IMR-90 (cell line): Measurements from ENCODE around the gene BMP2K. TPM values are rescaled to one million over a fixed set of nuclear protein-coding genes. Genes with fewer than 3 reads are reported as not detected.

Experiments
- ATAC-seq: fragments of 200-7000 bp; cut with Tn5 transposase; 2 replicates; pipeline ENCODE4 v1.9.1; 2020; ENCODE audit warnings: low read depth, mild to moderate bottlenecking, moderate library complexity
- BruUV-seq: library from RNA; stranded (reverse); fragments of 400-500 nt; replicated peaks from 2 replicates; lab custom pipeline; 2021; lab: Mats Ljungman, UMichigan
- CTCF ChIA-PET: fragments of 300-600 bp; formaldehyde crosslinking; extraction: SDS; loops from one replicate; lab custom pipeline; 2021; ENCODE audit warnings: antibody characterized with exemption; lab: Yijun Ruan, JAX
- POLR2A ChIA-PET: fragments of 300-600 bp; sonication (Branson Sonifier 250); formaldehyde crosslinking; loops from one replicate; lab custom pipeline; 2022; ENCODE audit warnings: antibody characterized with exemption; ENCODE audit not compliant: unreplicated experiment; lab: Charles Lee
- DNase-seq: peaks from one replicate; pipeline ENCODE4 v3.0.0; 2013
- H2AFZ ChIP-seq: replicated peaks from 2 replicates; pipeline ENCODE3; 2013; ENCODE audit warnings: low read length, mild to moderate bottlenecking; ENCODE audit not compliant: poor library complexity
- H2AK5ac ChIP-seq: 2 replicates; pipeline ENCODE4 v1.6.1; 2013; ENCODE audit warnings: low read depth, low read length, inconsistent platforms
- H2AK9ac ChIP-seq: replicated peaks from 2 replicates; pipeline ENCODE3; 2013; ENCODE audit warnings: mild to moderate bottlenecking, low read depth, low read length, moderate library complexity; ENCODE audit not compliant: poor library complexity
- H2BK120ac ChIP-seq: 2 replicates; pipeline ENCODE4 v1.6.1; 2013; ENCODE audit warnings: low read depth, low read length, inconsistent platforms
- H2BK15ac ChIP-seq: 3 replicates; pipeline ENCODE4 v1.6.1; 2013; ENCODE audit warnings: low read depth, low read length, inconsistent platforms
- H2BK20ac ChIP-seq: 2 replicates; pipeline ENCODE4 v1.6.1; 2013; ENCODE audit warnings: low read depth, mild to moderate bottlenecking, inconsistent platforms, low read length, moderate library complexity
- H2BK5ac ChIP-seq: 2 replicates; pipeline ENCODE4 v1.6.1; 2013; ENCODE audit warnings: mild to moderate bottlenecking, low read depth, low read length, inconsistent platforms; ENCODE audit not compliant: poor library complexity, severe bottlenecking
- H3K14ac ChIP-seq: replicated peaks from 2 replicates; pipeline ENCODE4 v1.6.1; 2013; ENCODE audit warnings: low read depth, low read length, inconsistent platforms
- H3K18ac ChIP-seq: 2 replicates; pipeline ENCODE4 v1.6.1; 2013; ENCODE audit warnings: low read depth, low read length, control low read depth
- H3K23ac ChIP-seq: 2 replicates; pipeline ENCODE4 v1.6.1; 2013; ENCODE audit warnings: low read depth, low read length, inconsistent platforms
- H3K27ac ChIP-seq: 2 replicates; pipeline ENCODE4 v1.5.1; 2013; ENCODE audit warnings: mild to moderate bottlenecking, control low read depth, low read length; ENCODE audit not compliant: insufficient read depth
- H3K27me3 ChIP-seq: 2 replicates; pipeline ENCODE4 v1.6.1; 2013; ENCODE audit warnings: low read length; ENCODE audit not compliant: control insufficient read depth, insufficient read depth
- H3K36me3 ChIP-seq: 2 replicates; pipeline ENCODE4 v1.6.1; 2013; ENCODE audit warnings: low read length, mixed read lengths; ENCODE audit not compliant: control insufficient read depth, insufficient read depth
- H3K4ac ChIP-seq: 2 replicates; pipeline ENCODE4 v1.6.1; 2013; ENCODE audit warnings: low read depth, low read length, inconsistent platforms
- H3K4me1 ChIP-seq: 2 replicates; pipeline ENCODE4 v1.6.1; 2013; ENCODE audit warnings: low read length, mixed read lengths; ENCODE audit not compliant: control insufficient read depth, insufficient read depth
- H3K4me2 ChIP-seq: 2 replicates; pipeline ENCODE4 v1.6.1; 2013; ENCODE audit warnings: low read depth, mild to moderate bottlenecking, control low read depth, low read length, moderate library complexity
- H3K4me3 ChIP-seq: 2 replicates; pipeline ENCODE4 v1.5.1; 2013; ENCODE audit warnings: low read depth, mild to moderate bottlenecking, control low read depth, low read length, moderate library complexity; ENCODE audit not compliant: insufficient read depth
- H3K56ac ChIP-seq: 2 replicates; pipeline ENCODE4 v1.6.1; 2013; ENCODE audit warnings: low read length, inconsistent platforms; ENCODE audit not compliant: insufficient read depth; ENCODE audit errors: extremely low read depth
- H3K79me1 ChIP-seq, 2 experiments: 2 replicates each; pipeline ENCODE4 v1.6.1; 2013; ENCODE audit warnings: low read length in 2 of 2, inconsistent platforms in 1 of 2, low read depth in 1 of 2
- H3K9ac ChIP-seq: 2 replicates; pipeline ENCODE4 v1.6.1; 2013; ENCODE audit warnings: low read depth, low read length, control low read depth
- H3K9me1 ChIP-seq: 2 replicates; pipeline ENCODE4 v1.6.1; 2013; ENCODE audit warnings: low read length, inconsistent platforms; ENCODE audit not compliant: insufficient read depth
- H3K9me3 ChIP-seq: 2 replicates; pipeline ENCODE4 v1.6.1; 2013; ENCODE audit warnings: low read length; ENCODE audit not compliant: control insufficient read depth, insufficient read depth
- H4K20me1 ChIP-seq: 2 replicates; pipeline ENCODE4 v1.6.1; 2013; ENCODE audit warnings: low read length, inconsistent platforms; ENCODE audit not compliant: insufficient read depth
- H4K5ac ChIP-seq: 2 replicates; pipeline ENCODE4 v1.6.1; 2013; ENCODE audit warnings: mild to moderate bottlenecking, low read depth, low read length, control low read depth
- H4K8ac ChIP-seq, 2 experiments: 2 replicates each; pipeline ENCODE4 v1.6.1; 2013; ENCODE audit warnings: low read depth in 2 of 2, low read length in 2 of 2, control low read depth in 1 of 2, inconsistent platforms in 1 of 2
- H4K91ac ChIP-seq: 2 replicates; pipeline ENCODE4 v1.6.1; 2013; ENCODE audit warnings: low read depth, low read length, inconsistent platforms; ENCODE audit not compliant: insufficient read depth
- BHLHE40 ChIP-seq: fragments of 150-350 bp; IDR thresholded peaks from 2 replicates; pipeline ENCODE4 v1.6.1; 2016; ENCODE audit warnings: mild to moderate bottlenecking, low read depth, low read length
- CEBPB ChIP-seq: IDR thresholded peaks from 2 replicates; pipeline ENCODE4 v1.6.1; 2012; ENCODE audit warnings: low read depth, low read length, improper control_type of control experiment
- CHD1 ChIP-seq: IDR thresholded peaks from 2 replicates; pipeline ENCODE4 v1.6.1; 2012; ENCODE audit warnings: low read depth, low read length, improper control_type of control experiment
- FOS ChIP-seq: fragments of 150-350 bp; IDR thresholded peaks from 2 replicates; pipeline ENCODE4 v1.6.1; 2016; ENCODE audit warnings: low read depth, low read length
- MAFK ChIP-seq: IDR thresholded peaks from 2 replicates; pipeline ENCODE4 v1.6.1; 2012; ENCODE audit warnings: low read depth, low read length, improper control_type of control experiment
- MAZ ChIP-seq: IDR thresholded peaks from 2 replicates; pipeline ENCODE4 v1.6.1; 2012; ENCODE audit warnings: low read depth, mild to moderate bottlenecking, low read length, improper control_type of control experiment, moderate library complexity, borderline replicate concordance
- MXI1 ChIP-seq: IDR thresholded peaks from 2 replicates; pipeline ENCODE4 v1.6.1; 2012; ENCODE audit warnings: low read depth, mild to moderate bottlenecking, low read length, moderate library complexity, borderline replicate concordance
- NFE2L2 ChIP-seq: fragments of 150-350 bp; IDR thresholded peaks from 2 replicates; pipeline ENCODE4 v1.6.1; 2016; ENCODE audit warnings: low read depth, mild to moderate bottlenecking, low read length
- POLR2A ChIP-seq: IDR thresholded peaks from 2 replicates; pipeline ENCODE4 v1.6.1; 2012; ENCODE audit warnings: mild to moderate bottlenecking, low read depth, low read length
- RAD21 ChIP-seq: IDR thresholded peaks from 2 replicates; pipeline ENCODE4 v1.6.1; 2012; ENCODE audit warnings: low read length, improper control_type of control experiment
- RCOR1 ChIP-seq: IDR thresholded peaks from 2 replicates; pipeline ENCODE4 v1.6.1; 2012; ENCODE audit warnings: mild to moderate bottlenecking, low read length, improper control_type of control experiment; ENCODE audit not compliant: insufficient replicate concordance
- RFX5 ChIP-seq: IDR thresholded peaks from 2 replicates; pipeline ENCODE4 v1.8.0; 2012; ENCODE audit warnings: low read depth, mild to moderate bottlenecking, low read length, moderate library complexity
- SMC3 ChIP-seq: fragments of 150-350 bp; IDR thresholded peaks from 2 replicates; pipeline ENCODE4 v1.6.1; 2016; ENCODE audit warnings: low read depth, mild to moderate bottlenecking, antibody characterized with exemption, low read length, moderate library complexity
- WGBS, 2 experiments: methylation state at CpG; one replicate each; pipeline versions ENCODE4 v1.1.5 to v1.1.7; 2013; ENCODE audit warnings: missing lambda C conversion rate in 2 of 2; ENCODE audit not compliant: insufficient read length in 1 of 2; ENCODE audit errors: extremely low coverage in 2 of 2; 5-methylcytosine and 5-hydroxymethylcytosine counted together
- dilution Hi-C: fragments of 300-500 bp; cut with HindIII; formaldehyde crosslinking; loops from one replicate; pipeline ENCODE4 v1.14.3; 2018; ENCODE audit warnings: low sequenced_read_pairs; ENCODE audit not compliant: unreplicated experiment
- in situ Hi-C: fragments of 300-500 bp; cut with MboI; formaldehyde crosslinking; loops from 3 replicates; pipeline ENCODE4 v1.14.3; 2019; ENCODE audit warnings: low sequenced_read_pairs, inconsistent platforms, mixed read lengths
- intact Hi-C: fragments of 100-400 bp; cut with micrococcal nuclease; formaldehyde crosslinking; loops from 2 replicates; pipeline ENCODE4 v1.10.0; 2022
- polyA plus RNA-seq, 3 experiments: library from polyadenylated mRNA; depleted of rRNA; stranded (reverse); fragments of >200 nt; gene quantifications; 2 replicates each; pipeline ENCODE4 v1.2.3, GENCODE V29; 2012; ENCODE audit warnings: low replicate concordance in 1 of 3
- total RNA-seq: library from RNA; depleted of rRNA; stranded (reverse); fragments of >200 nt; gene quantifications from 2 replicates; pipeline ENCODE4 v1.2.3, GENCODE V29; 2012
- TF ChIP-seq, protein P1 (sequence below): conservative IDR thresholded peaks from 2 replicates; pipeline ENCODE4 v1.5.1; 2012; ENCODE audit warnings: mild to moderate bottlenecking, low read depth, low read length, improper control_type of control experiment
- TF ChIP-seq, protein P2 (sequence below): fragments of 150-350 bp; IDR thresholded peaks from 2 replicates; pipeline ENCODE4 v1.6.1; 2017; ENCODE audit warnings: mild to moderate bottlenecking, antibody characterized with exemption, low read length, low read depth
- TF ChIP-seq, protein P3 (sequence below): fragments of 150-350 bp; IDR thresholded peaks from 2 replicates; pipeline ENCODE4 v1.6.1; 2016; ENCODE audit warnings: low read depth, mild to moderate bottlenecking, low read length, moderate library complexity, borderline replicate concordance

Gene BMP2K
- total and polyA plus RNA-seq, 2 of the 4 experiments (the other 2 are of a cell fraction), result 15.8 to 46.1 TPM

DNA sequence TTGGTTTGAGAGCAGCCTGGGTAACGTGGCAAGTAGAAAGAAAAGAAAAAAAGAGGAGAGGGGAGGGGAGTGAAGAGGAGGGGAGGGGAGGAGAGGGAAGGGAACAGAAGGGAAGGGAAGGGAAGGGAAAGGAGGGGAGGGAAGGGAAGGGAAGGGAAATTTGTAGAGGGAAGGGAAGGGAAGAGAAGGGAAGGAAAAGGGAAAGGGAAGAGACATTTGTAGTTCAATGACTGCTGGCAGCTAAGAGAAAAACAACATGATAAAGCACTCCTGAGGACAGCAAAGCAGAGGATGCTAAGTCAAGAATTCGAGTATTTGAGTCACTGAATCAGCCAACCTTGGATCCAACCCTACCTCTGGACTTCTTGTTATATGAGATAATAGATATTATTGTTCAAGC, 38.2 kb upstream of the BMP2K start:
- H4K8ac ChIP-seq, result no peak overlapping the region
- no peak overlapping the region for H3K4ac ChIP-seq
- no peak overlapping the region for H3K27ac ChIP-seq
- no peak overlapping the region for H3K4me3 ChIP-seq
- H3K14ac ChIP-seq, result no peak overlapping the region
- H2BK5ac ChIP-seq, result no peak overlapping the region
- H3K27me3 ChIP-seq, result no peaks in the 10 kb centered on the region
- ChIA-PET CTCF (no interaction called here), POLR2A (no interaction called here)
- intact Hi-C loops, result no loop called here
- dilution Hi-C loops, result no loop called here
- no peak overlapping the region for H3K56ac ChIP-seq
- H3K18ac ChIP-seq, result no peak overlapping the region
- H3K4me2 ChIP-seq, result no peak overlapping the region
- H4K20me1 ChIP-seq, result no peaks in the 10 kb centered on the region
- no peak overlapping the region for H3K23ac ChIP-seq
- no peak overlapping the region for H2AK9ac ChIP-seq
- H3K36me3 ChIP-seq, result no peaks in the 10 kb centered on the region
- WGBS, 2 experiments, result no CpG with 5 or more reads among the region's 2 CpGs
- H3K9ac ChIP-seq, result no peak overlapping the region
- no peak overlapping the region for H4K5ac ChIP-seq
- H4K91ac ChIP-seq, result no peak overlapping the region
- no peaks in the 10 kb centered on the region for H3K9me1 ChIP-seq
- in situ Hi-C loops, result no loop called here
- H3K9me3 ChIP-seq, result no peaks in the 10 kb centered on the region
- H2BK15ac ChIP-seq, result no peak overlapping the region
- BruUV-seq, result no TSS peak
- ATAC-seq, result no peak
- H2AK5ac ChIP-seq, result no peak overlapping the region
- H2BK20ac ChIP-seq, result no peak overlapping the region
- no peaks in the 10 kb centered on the region for H3K4me1 ChIP-seq
- no peaks in the 10 kb centered on the region for H3K79me1 ChIP-seq
- no peak for DNase-seq
- H2AFZ ChIP-seq, result no peak overlapping the region
- H2BK120ac ChIP-seq, result no peak overlapping the region
- TF ChIP-seq POLR2A, result no peak
- no peak for TF ChIP-seq BHLHE40
- TF ChIP-seq SMC3, result no peak
- TF ChIP-seq CHD1, result no peak
- TF ChIP-seq RAD21, result no peak
- no peak for TF ChIP-seq RCOR1
- TF ChIP-seq MAZ, result no peak
- TF ChIP-seq, protein P1, sequence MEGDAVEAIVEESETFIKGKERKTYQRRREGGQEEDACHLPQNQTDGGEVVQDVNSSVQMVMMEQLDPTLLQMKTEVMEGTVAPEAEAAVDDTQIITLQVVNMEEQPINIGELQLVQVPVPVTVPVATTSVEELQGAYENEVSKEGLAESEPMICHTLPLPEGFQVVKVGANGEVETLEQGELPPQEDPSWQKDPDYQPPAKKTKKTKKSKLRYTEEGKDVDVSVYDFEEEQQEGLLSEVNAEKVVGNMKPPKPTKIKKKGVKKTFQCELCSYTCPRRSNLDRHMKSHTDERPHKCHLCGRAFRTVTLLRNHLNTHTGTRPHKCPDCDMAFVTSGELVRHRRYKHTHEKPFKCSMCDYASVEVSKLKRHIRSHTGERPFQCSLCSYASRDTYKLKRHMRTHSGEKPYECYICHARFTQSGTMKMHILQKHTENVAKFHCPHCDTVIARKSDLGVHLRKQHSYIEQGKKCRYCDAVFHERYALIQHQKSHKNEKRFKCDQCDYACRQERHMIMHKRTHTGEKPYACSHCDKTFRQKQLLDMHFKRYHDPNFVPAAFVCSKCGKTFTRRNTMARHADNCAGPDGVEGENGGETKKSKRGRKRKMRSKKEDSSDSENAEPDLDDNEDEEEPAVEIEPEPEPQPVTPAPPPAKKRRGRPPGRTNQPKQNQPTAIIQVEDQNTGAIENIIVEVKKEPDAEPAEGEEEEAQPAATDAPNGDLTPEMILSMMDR, result no peak
- no peak for TF ChIP-seq RFX5
- no peak for TF ChIP-seq FOS
- TF ChIP-seq MAFK, result no peak
- no peak for TF ChIP-seq CEBPB
- no peak for TF ChIP-seq NFE2L2
- no peak for TF ChIP-seq MXI1
- TF ChIP-seq, protein P2, sequence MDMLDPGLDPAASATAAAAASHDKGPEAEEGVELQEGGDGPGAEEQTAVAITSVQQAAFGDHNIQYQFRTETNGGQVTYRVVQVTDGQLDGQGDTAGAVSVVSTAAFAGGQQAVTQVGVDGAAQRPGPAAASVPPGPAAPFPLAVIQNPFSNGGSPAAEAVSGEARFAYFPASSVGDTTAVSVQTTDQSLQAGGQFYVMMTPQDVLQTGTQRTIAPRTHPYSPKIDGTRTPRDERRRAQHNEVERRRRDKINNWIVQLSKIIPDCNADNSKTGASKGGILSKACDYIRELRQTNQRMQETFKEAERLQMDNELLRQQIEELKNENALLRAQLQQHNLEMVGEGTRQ, result no peak
- TF ChIP-seq, protein P3, sequence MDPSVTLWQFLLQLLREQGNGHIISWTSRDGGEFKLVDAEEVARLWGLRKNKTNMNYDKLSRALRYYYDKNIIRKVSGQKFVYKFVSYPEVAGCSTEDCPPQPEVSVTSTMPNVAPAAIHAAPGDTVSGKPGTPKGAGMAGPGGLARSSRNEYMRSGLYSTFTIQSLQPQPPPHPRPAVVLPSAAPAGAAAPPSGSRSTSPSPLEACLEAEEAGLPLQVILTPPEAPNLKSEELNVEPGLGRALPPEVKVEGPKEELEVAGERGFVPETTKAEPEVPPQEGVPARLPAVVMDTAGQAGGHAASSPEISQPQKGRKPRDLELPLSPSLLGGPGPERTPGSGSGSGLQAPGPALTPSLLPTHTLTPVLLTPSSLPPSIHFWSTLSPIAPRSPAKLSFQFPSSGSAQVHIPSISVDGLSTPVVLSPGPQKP, result no peak
